Measurements from ENCODE around the gene ZNF783.
"Not testable (repeated sequence)": the region's sequence is repeated elsewhere in the genome, so short reads cannot be mapped to it uniquely, and the experiment has no call there.

The ZNF783 gene

DNA sequence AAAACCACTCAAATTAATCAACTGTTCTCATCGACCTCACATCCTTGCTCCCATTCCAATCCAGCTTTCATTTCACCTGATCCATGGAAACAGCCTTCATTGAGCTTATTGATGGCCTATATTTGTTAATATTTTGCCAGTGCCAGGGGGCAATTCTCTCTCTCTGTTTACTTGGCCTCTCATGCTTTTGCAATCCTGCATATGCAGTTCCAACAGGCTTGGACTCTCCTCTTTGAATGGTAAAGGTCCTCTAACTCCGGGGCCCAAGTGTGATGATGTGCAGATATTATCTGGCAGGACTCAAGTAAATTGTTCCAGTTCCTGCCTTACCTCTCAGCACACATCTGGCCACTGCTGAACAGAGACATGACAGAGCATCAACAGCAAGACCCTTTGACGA, 67.3 kb downstream of the ZNF783 start:
- H3K4me3 ChIP-seq (replicated peaks; ENCODE audit: low read depth, low read length) = no peak overlapping the region
- TF ChIP-seq, protein P1, sequence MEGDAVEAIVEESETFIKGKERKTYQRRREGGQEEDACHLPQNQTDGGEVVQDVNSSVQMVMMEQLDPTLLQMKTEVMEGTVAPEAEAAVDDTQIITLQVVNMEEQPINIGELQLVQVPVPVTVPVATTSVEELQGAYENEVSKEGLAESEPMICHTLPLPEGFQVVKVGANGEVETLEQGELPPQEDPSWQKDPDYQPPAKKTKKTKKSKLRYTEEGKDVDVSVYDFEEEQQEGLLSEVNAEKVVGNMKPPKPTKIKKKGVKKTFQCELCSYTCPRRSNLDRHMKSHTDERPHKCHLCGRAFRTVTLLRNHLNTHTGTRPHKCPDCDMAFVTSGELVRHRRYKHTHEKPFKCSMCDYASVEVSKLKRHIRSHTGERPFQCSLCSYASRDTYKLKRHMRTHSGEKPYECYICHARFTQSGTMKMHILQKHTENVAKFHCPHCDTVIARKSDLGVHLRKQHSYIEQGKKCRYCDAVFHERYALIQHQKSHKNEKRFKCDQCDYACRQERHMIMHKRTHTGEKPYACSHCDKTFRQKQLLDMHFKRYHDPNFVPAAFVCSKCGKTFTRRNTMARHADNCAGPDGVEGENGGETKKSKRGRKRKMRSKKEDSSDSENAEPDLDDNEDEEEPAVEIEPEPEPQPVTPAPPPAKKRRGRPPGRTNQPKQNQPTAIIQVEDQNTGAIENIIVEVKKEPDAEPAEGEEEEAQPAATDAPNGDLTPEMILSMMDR (IDR thresholded peaks at IDR 0.05; ENCODE audit: low read length, missing control alignments) = no peak
- no peak for DNase-seq (ENCODE audit: low read depth)

GRCh38 chr7:149329766-149330334, 67.9 kb downstream of the ZNF783 start:
- TF ChIP-seq, protein P1 (IDR thresholded peaks at IDR 0.05; ENCODE audit: low read length, missing control alignments) = no peak
- no peak overlapping the region for H3K4me3 ChIP-seq (replicated peaks; ENCODE audit: low read depth, low read length)
- DNase-seq (ENCODE audit: low read depth) = no peak

GRCh38 chr7:149330914-149331567, 69.0 kb downstream of the ZNF783 start:
- TF ChIP-seq, protein P1 (IDR thresholded peaks at IDR 0.05; ENCODE audit: low read length, missing control alignments) = no peak

GRCh38 chr7:149332602-149333320, 70.8 kb downstream of the ZNF783 start:
- not testable (repeated sequence) for DNase-seq (ENCODE audit: low read depth); H3K4me3 ChIP-seq (replicated peaks; ENCODE audit: low read depth, low read length)

More at GRCh38 chr7:149330914-149331567, 69.0 kb downstream of the ZNF783 start:
- no peak overlapping the region for H3K4me3 ChIP-seq (replicated peaks; ENCODE audit: low read depth, low read length)
- DNase-seq (ENCODE audit: low read depth) = no peak

DNA sequence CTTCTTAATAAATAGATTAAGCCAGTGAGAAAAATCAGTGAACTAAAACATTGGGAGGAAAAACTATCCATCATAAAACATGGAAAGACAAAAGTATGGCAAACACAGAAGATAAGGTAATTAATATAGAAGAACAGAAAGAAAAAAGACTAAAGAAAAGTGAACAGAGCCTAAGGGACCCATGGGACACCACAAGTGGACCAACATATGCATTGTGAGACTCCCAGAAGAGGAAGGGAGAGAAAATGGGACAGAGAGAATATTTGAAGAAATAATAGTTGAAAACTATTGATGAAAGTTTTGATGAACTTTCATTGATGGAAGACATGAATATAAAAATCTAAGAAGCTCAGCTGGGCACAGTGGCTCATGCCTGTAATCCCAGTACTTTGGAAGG, 71.3 kb downstream of the ZNF783 start:
- no peak for DNase-seq (ENCODE audit: low read depth)
- no peak overlapping the region for H3K4me3 ChIP-seq (replicated peaks; ENCODE audit: low read depth, low read length)
- TF ChIP-seq, protein P1 (IDR thresholded peaks at IDR 0.05; ENCODE audit: low read length, missing control alignments) = no peak

DNA sequence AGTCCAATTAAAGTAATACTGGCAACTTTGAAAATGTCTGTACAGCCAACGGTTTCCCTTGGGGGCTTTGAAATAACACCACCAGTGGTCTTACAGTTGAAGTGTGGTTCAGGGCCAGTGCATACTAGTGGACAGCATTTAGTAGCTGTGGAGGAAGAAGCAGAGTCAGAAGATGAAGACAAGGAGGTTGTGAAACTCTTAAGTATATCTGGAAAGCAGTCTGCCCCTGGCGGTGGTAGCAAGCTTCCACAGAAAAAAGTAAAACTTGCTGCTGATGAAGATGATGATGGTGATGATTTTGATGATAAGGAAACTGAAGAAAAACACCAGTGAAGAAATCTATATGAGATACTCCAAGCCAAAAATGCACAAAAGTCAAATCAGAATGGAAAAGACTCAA, 72.2 kb downstream of the ZNF783 start:
- no peak overlapping the region for H3K4me3 ChIP-seq (replicated peaks; ENCODE audit: low read depth, low read length)
- TF ChIP-seq, protein P1 (IDR thresholded peaks at IDR 0.05; ENCODE audit: low read length, missing control alignments) = no peak
- no peak for DNase-seq (ENCODE audit: low read depth)

All from fibroblast of pulmonary artery (primary cell).